ENCODE results near the gene SHISAL1.

The SHISAL1 gene

DNA sequence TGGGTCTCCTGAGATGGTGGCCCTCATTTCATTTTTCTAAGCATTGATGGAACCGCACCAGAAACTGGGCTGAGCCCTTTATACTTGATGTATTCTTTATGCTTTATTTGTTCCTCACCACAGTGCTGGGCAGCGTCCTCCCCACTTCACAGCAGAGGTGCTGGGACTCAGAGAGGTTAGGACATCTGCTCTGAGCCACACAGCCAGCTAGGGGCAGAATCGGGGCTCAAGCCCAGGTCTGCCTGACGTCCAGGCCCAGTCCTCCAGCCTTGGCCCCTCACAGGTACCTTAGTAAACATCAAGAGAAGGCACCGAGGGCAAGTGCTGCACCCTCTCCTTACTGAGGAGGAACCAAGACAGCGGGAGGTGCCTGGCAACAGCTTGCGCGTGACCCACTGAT is 20.2 kb upstream of the SHISAL1 start:
- Histone ChIP-seq H2BK120ac (ENCODE audit: low read depth, low read length) (no peak overlapping the region), H4K91ac (ENCODE audit: low read length) (no peak overlapping the region), H2BK15ac (ENCODE audit: low read depth, poor library complexity, severe bottlenecking) (no peak overlapping the region), H3K4me3 (ENCODE audit: insufficient read depth in 1 of 2, low read depth in 1 of 2, low read length in 2 of 2) (no peak overlapping the region), H4K8ac (ENCODE audit: low read length) (no peak overlapping the region), H3K79me1 (replicated peaks; ENCODE audit: low read length, poor library complexity, severe bottlenecking) (no peaks in the 10 kb centered on the region), H2AK5ac (ENCODE audit: low read length, severe bottlenecking) (no peak overlapping the region), H2BK5ac (ENCODE audit: low read depth, low read length, poor library complexity, severe bottlenecking) (no peak overlapping the region), H3K23ac (ENCODE audit: low read length in 2 of 2) (no peak overlapping the region), H3K4ac (ENCODE audit: low read depth in 1 of 2, low read length in 2 of 2) (no peak overlapping the region), H3K4me1 (ENCODE audit: control insufficient read depth, insufficient read depth, low read depth, low read length) (peaks cover 16% of the 10 kb centered on the region), H3K4me2 (ENCODE audit: low read length, poor library complexity, severe bottlenecking) (no peak overlapping the region), H3K9ac (ENCODE audit: low read length) (no peak overlapping the region), H3K18ac (ENCODE audit: low read depth in 1 of 2, low read length in 2 of 2) (no peak overlapping the region), H3K9me3 (ENCODE audit: control insufficient read depth, low read length) (no peaks in the 10 kb centered on the region), H3K36me3 (ENCODE audit: control insufficient read depth in 1 of 2, insufficient read depth in 2 of 2, low read depth in 1 of 2, low read length in 2 of 2) (no peaks in the 10 kb centered on the region), H3K27ac (ENCODE audit: low read length, poor library complexity, severe bottlenecking) (no peak overlapping the region), H3K27me3 (ENCODE audit: control insufficient read depth in 1 of 2, insufficient read depth in 1 of 2, low read length in 2 of 2) (peaks cover 47 to 84% of the 10 kb centered on the region in 2 experiments), H2BK12ac (ENCODE audit: low read length in 2 of 2) (no peak overlapping the region), H3K14ac (ENCODE audit: low read length in 2 of 2) (no peak overlapping the region), H2AFZ (ENCODE audit: low read depth, low read length) (no peak overlapping the region)
- WGBS: 87% methylated on average over 8 of the region's 8 CpGs
- no peak for DNase-seq

DNA sequence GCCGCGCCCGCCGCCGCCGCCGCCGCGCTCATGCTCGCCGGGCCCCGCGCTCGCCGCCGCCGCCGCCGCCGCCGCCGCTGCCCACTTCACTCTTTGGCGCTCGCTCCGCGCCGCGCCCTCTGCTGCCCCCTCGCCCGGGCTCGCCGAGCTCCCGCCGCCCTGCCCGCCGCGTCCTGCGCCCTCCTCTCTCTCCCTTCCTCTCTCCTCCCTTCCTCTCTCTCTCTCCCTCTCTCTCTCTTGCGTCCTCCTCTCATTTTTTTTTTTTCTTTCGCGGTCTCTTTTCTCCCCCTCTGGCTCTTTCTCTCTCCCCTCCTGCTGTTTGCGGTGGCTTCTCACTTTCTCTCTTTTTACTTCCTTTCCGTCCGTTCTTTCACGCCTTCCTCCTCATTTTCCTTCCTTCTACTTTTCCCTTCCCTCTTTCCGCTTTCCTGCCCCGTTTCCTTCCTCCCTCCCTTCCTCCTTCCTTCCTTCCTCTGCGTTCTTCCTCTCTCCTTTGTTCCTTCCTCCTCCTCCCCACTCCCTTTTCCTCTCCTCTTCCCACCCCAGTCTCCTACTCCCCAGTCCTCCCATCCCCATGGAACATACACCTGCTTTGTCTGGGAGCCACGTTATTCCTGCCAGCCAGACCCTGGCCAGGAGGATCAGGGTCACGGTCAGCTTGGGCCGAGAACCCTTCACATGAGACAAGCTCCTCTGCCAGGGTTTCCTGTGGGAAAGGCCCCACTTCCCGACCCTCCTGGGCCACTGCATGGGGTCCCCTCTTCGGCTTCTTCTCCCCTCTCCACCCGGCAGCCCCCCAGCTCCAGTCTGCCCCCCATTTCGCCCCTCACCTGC is 19.3 kb upstream of the SHISAL1 start:
- H3K36me3 ChIP-seq (ENCODE audit: control insufficient read depth in 1 of 2, insufficient read depth in 2 of 2, low read depth in 1 of 2, low read length in 2 of 2): no peaks in the 10 kb centered on the region
- no peak overlapping the region for H3K14ac ChIP-seq (ENCODE audit: low read length in 2 of 2)
- H3K9ac ChIP-seq (ENCODE audit: low read length): peak overlapping the region; percentile 55
- H3K4me3 ChIP-seq (ENCODE audit: insufficient read depth in 1 of 2, low read depth in 1 of 2, low read length in 2 of 2): peak overlapping the region in 1 of 2 experiments; percentile 61
- 14% methylated on average over 50 of the region's 55 CpGs for WGBS
- peak overlapping the region; percentile 40 for H3K4me2 ChIP-seq (ENCODE audit: low read length, poor library complexity, severe bottlenecking)
- H3K4ac ChIP-seq (ENCODE audit: low read depth in 1 of 2, low read length in 2 of 2): no peak overlapping the region
- no peak overlapping the region for H2AK5ac ChIP-seq (ENCODE audit: low read length, severe bottlenecking)
- H3K18ac ChIP-seq (ENCODE audit: low read depth in 1 of 2, low read length in 2 of 2): no peak overlapping the region
- no peaks in the 10 kb centered on the region for H3K9me3 ChIP-seq (ENCODE audit: control insufficient read depth, low read length)
- H2AFZ ChIP-seq (ENCODE audit: low read depth, low read length): no peak overlapping the region
- no peak overlapping the region for H2BK5ac ChIP-seq (ENCODE audit: low read depth, low read length, poor library complexity, severe bottlenecking)
- H2BK12ac ChIP-seq (ENCODE audit: low read length in 2 of 2): peak overlapping the region in 1 of 2 experiments; percentile 52
- H3K4me1 ChIP-seq (ENCODE audit: control insufficient read depth, insufficient read depth, low read depth, low read length): peaks cover 12% of the 10 kb centered on the region
- H2BK15ac ChIP-seq (ENCODE audit: low read depth, poor library complexity, severe bottlenecking): peak overlapping the region; percentile 32
- no peak overlapping the region for H4K8ac ChIP-seq (ENCODE audit: low read length)
- DNase-seq: peak; percentile 39
- no peaks in the 10 kb centered on the region for H3K79me1 ChIP-seq (replicated peaks; ENCODE audit: low read length, poor library complexity, severe bottlenecking)
- no peak overlapping the region for H3K23ac ChIP-seq (ENCODE audit: low read length in 2 of 2)
- H3K27ac ChIP-seq (ENCODE audit: low read length, poor library complexity, severe bottlenecking): no peak overlapping the region
- H3K27me3 ChIP-seq (ENCODE audit: control insufficient read depth in 1 of 2, insufficient read depth in 1 of 2, low read length in 2 of 2): peaks cover 47 to 91% of the 10 kb centered on the region in 2 experiments
- H2BK120ac ChIP-seq (ENCODE audit: low read depth, low read length): no peak overlapping the region
- no peak overlapping the region for H4K91ac ChIP-seq (ENCODE audit: low read length)

DNA sequence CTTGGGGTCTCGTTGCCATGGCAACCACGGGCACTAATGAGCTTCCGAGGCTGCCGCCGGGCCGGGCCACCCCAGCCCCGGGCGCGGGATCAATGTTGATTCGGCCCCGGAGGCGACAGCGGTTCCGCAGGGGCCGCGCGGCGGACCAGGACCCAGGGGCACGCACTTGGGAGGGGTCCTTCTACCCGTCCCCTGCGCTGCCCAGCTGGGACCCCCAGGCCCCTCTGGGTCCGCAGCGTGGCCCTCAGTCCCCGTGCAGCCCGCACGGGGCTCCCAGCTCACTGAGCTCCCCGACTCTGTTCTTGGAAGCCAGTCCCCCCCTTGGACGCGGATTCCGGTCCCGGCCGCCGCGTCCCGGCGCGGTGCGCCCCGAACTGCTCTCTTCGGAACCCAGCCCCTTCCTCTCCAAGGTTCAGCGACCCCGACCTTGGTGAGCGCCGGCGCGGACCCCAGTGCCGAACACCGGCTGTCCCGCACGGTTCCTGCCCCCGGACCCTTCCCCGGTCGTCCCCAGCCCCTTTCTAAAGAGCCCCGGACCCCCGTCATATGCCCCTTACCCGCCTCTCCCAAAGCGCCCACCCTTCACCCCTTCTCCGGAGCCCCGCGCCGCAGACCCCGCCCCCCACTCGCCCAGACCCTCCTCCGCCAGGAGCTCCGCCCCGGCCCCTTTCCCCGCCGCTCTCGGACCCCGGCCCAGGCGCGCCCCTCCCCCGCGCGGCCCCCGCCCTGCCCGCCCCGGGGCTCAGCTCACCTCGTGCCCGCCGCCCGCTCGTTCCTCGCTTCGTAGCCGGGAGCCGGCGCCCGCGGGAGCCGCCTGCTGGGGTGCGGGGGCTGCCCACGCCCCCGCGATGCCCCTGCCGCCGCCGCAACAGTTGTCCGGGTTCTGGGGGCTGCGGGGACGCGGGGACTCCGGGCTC is 18.3 kb upstream of the SHISAL1 start:
- H2BK120ac ChIP-seq (ENCODE audit: low read depth, low read length): peak overlapping the region; percentile 38
- peak overlapping the region in 1 of 2 experiments; percentile 73 for H3K4me3 ChIP-seq (ENCODE audit: insufficient read depth in 1 of 2, low read depth in 1 of 2, low read length in 2 of 2)
- no peak overlapping the region for H3K27ac ChIP-seq (ENCODE audit: low read length, poor library complexity, severe bottlenecking)
- H4K8ac ChIP-seq (ENCODE audit: low read length): no peak overlapping the region
- no peak overlapping the region for H2BK12ac ChIP-seq (ENCODE audit: low read length in 2 of 2)
- no peak overlapping the region for H3K14ac ChIP-seq (ENCODE audit: low read length in 2 of 2)
- peaks cover 47 to 91% of the 10 kb centered on the region in 2 experiments for H3K27me3 ChIP-seq (ENCODE audit: control insufficient read depth in 1 of 2, insufficient read depth in 1 of 2, low read length in 2 of 2)
- H3K36me3 ChIP-seq (ENCODE audit: control insufficient read depth in 1 of 2, insufficient read depth in 2 of 2, low read depth in 1 of 2, low read length in 2 of 2): no peaks in the 10 kb centered on the region
- 3% methylated on average over 74 of the region's 103 CpGs for WGBS
- H2AK5ac ChIP-seq (ENCODE audit: low read length, severe bottlenecking): no peak overlapping the region
- H3K18ac ChIP-seq (ENCODE audit: low read depth in 1 of 2, low read length in 2 of 2): no peak overlapping the region
- no peak overlapping the region for H3K23ac ChIP-seq (ENCODE audit: low read length in 2 of 2)
- H2AFZ ChIP-seq (ENCODE audit: low read depth, low read length): no peak overlapping the region
- no peak overlapping the region for H3K4ac ChIP-seq (ENCODE audit: low read depth in 1 of 2, low read length in 2 of 2)
- H3K9me3 ChIP-seq (ENCODE audit: control insufficient read depth, low read length): no peaks in the 10 kb centered on the region
- peak overlapping the region; percentile 73 for H3K9ac ChIP-seq (ENCODE audit: low read length)
- H2BK15ac ChIP-seq (ENCODE audit: low read depth, poor library complexity, severe bottlenecking): no peak overlapping the region
- peak overlapping the region; percentile 26 for H3K4me2 ChIP-seq (ENCODE audit: low read length, poor library complexity, severe bottlenecking)
- H4K91ac ChIP-seq (ENCODE audit: low read length): no peak overlapping the region
- H3K79me1 ChIP-seq (replicated peaks; ENCODE audit: low read length, poor library complexity, severe bottlenecking): no peaks in the 10 kb centered on the region
- H3K4me1 ChIP-seq (ENCODE audit: control insufficient read depth, insufficient read depth, low read depth, low read length): peaks cover 12% of the 10 kb centered on the region
- DNase-seq: no peak
- no peak overlapping the region for H2BK5ac ChIP-seq (ENCODE audit: low read depth, low read length, poor library complexity, severe bottlenecking)
